ENCODE data around the gene UFSP1. TPM values are rescaled to one million over a fixed set of nuclear protein-coding genes. Genes with fewer than 3 reads are reported as not detected.

Gene UFSP1
- total and polyA plus RNA-seq, 2 of the 13 experiments (the other 11 are each of a cell fraction or from before 2014, with no cell fraction given) = 0.65 to 3.3 TPM

GRCh38 chr7:100914879-100915447 lies 25.4 kb upstream of the UFSP1 start:
- no TSS peak for BruUV-seq (replicated peaks)
- FAIRE-seq (no peak), DNase-seq (ENCODE audit: low spot score) (no peak), ATAC-seq (no peak)
- H3K36me3 ChIP-seq (replicated peaks in 1 of 2; ENCODE audit: control insufficient read depth in 1 of 2, insufficient read depth in 2 of 2, low read length in 2 of 2) = no peaks in the 10 kb centered on the region
- no peak overlapping the region for H3K4me2 ChIP-seq (ENCODE audit: low read depth, low read length)
- intact Hi-C loops (cut with micrococcal nuclease; ENCODE audit: unreplicated experiment) = no loop called here
- H3K79me2 ChIP-seq (ENCODE audit: insufficient read depth, low read length) = no peaks in the 10 kb centered on the region
- no peak overlapping the region for H3K27ac ChIP-seq (ENCODE audit: extremely low read length, insufficient read depth, low read length)
- H3K9me3 ChIP-seq (ENCODE audit: low read length) = no peaks in the 10 kb centered on the region
- H3K9ac ChIP-seq (ENCODE audit: insufficient read depth, low read depth, low read length) = no peak overlapping the region
- ChIA-PET CTCF (ENCODE audit: low intra/inter-chr PET ratio, low total read pairs) (no interaction called here), POLR2A (no interaction called here)
- H3K27me3 ChIP-seq (ENCODE audit: control insufficient read depth in 1 of 2, insufficient read depth in 2 of 2, low read length in 2 of 2) = no peaks in the 10 kb centered on the region
- in situ Hi-C loops (cut with HindIII; ENCODE audit: extremely low pct_ligation_motif_present, low pct_unique_long_range_greater_than_20kb) = no loop called here
- TF ChIP-seq KDM5A (IDR thresholded peaks at IDR 0.05; ENCODE audit: borderline replicate concordance, low read length) (no peak), ZNF510 (CRISPR knock-in tag; IDR thresholded peaks at IDR 0.05; ENCODE audit: low read depth) (no peak), KAT2B (IDR thresholded peaks at IDR 0.05; ENCODE audit: borderline replicate concordance, low read depth, low read length) (no peak), ZNF354B (CRISPR knock-in tag; IDR thresholded peaks at IDR 0.05) (no peak), CREB1 (IDR thresholded peaks at IDR 0.05) (no peak), CREB1 (CRISPR knock-in tag; IDR thresholded peaks at IDR 0.05) (no peak), TGIF2 (CRISPR knock-in tag; IDR thresholded peaks at IDR 0.05) (no peak), KDM2A (CRISPR knock-in tag; IDR thresholded peaks at IDR 0.05; ENCODE audit: borderline replicate concordance, low read depth) (no peak), CEBPB (IDR thresholded peaks at IDR 0.05; ENCODE audit: borderline replicate concordance, low read depth, low read length) (no peak), ZNF7 (CRISPR knock-in tag; IDR thresholded peaks at IDR 0.05) (no peak), HNF1B (CRISPR knock-in tag; IDR thresholded peaks at IDR 0.05) (no peak), KMT2B (CRISPR knock-in tag; IDR thresholded peaks at IDR 0.05) (no peak), SSRP1 (CRISPR knock-in tag; IDR thresholded peaks at IDR 0.05) (no peak)
- H3K4me1 ChIP-seq (ENCODE audit: insufficient read depth, low read length) = peaks cover 19% of the 10 kb centered on the region
- H3K4me3 ChIP-seq (replicated peaks in 1 of 3; ENCODE audit: insufficient read depth in 1 of 3, low read depth in 2 of 3, low read length in 3 of 3) = no peak overlapping the region
- no peaks in the 10 kb centered on the region for H4K20me1 ChIP-seq (ENCODE audit: insufficient read depth, low read length)
- 69% methylated on average over 8 of the region's 8 CpGs for WGBS (ENCODE audit: low lambda C conversion rate)
- H2AFZ ChIP-seq (ENCODE audit: low read length) = no peak overlapping the region

Measured in HepG2 (cell line).